ENCODE results near the gene TPCN2. TPM values are rescaled to one million over a fixed set of nuclear protein-coding genes. Genes with fewer than 3 reads are reported as not detected.

Gene TPCN2
- total RNA-seq, 1 donor from 2014 or later, result 31.4 TPM

DNA sequence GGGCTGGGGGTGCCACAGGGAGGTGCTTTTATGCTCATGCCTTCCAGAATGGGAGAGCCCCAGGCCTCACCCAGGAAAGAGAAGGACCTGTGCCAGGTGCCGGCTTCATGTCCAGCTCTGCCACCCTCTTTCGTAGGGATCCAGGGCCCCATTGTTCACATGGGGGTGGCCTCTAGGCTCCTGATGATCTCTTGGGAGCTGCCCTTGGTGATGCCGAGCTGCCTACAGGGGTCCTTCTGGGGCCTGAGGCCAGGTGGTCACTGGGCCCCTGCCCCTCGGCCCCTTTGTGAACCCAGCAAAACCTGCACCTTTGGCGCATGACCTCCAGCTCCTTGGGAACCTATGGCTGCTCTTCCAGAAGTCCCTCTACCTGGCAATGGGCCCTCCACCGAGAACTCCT, 65.6 kb downstream of the TPCN2 start:
- Mint-ChIP-seq H3K27ac (ENCODE audit: unreplicated experiment) (no peak overlapping the region), H3K27me3 (ENCODE audit: unreplicated experiment) (peaks cover 15% of the 10 kb centered on the region), H3K4me1 (ENCODE audit: unreplicated experiment) (no peaks in the 10 kb centered on the region), H3K4me3 (ENCODE audit: unreplicated experiment) (no peak overlapping the region), H3K9me3 (ENCODE audit: unreplicated experiment) (no peaks in the 10 kb centered on the region), H3K36me3 (ENCODE audit: low read depth, unreplicated experiment) (peaks cover 9% of the 10 kb centered on the region)
- DNase-seq (ENCODE audit: low spot score), result no peak
- TF ChIP-seq, protein P1, sequence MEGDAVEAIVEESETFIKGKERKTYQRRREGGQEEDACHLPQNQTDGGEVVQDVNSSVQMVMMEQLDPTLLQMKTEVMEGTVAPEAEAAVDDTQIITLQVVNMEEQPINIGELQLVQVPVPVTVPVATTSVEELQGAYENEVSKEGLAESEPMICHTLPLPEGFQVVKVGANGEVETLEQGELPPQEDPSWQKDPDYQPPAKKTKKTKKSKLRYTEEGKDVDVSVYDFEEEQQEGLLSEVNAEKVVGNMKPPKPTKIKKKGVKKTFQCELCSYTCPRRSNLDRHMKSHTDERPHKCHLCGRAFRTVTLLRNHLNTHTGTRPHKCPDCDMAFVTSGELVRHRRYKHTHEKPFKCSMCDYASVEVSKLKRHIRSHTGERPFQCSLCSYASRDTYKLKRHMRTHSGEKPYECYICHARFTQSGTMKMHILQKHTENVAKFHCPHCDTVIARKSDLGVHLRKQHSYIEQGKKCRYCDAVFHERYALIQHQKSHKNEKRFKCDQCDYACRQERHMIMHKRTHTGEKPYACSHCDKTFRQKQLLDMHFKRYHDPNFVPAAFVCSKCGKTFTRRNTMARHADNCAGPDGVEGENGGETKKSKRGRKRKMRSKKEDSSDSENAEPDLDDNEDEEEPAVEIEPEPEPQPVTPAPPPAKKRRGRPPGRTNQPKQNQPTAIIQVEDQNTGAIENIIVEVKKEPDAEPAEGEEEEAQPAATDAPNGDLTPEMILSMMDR (IDR thresholded peaks at IDR 0.05; ENCODE audit: unreplicated experiment), result no peak

DNA sequence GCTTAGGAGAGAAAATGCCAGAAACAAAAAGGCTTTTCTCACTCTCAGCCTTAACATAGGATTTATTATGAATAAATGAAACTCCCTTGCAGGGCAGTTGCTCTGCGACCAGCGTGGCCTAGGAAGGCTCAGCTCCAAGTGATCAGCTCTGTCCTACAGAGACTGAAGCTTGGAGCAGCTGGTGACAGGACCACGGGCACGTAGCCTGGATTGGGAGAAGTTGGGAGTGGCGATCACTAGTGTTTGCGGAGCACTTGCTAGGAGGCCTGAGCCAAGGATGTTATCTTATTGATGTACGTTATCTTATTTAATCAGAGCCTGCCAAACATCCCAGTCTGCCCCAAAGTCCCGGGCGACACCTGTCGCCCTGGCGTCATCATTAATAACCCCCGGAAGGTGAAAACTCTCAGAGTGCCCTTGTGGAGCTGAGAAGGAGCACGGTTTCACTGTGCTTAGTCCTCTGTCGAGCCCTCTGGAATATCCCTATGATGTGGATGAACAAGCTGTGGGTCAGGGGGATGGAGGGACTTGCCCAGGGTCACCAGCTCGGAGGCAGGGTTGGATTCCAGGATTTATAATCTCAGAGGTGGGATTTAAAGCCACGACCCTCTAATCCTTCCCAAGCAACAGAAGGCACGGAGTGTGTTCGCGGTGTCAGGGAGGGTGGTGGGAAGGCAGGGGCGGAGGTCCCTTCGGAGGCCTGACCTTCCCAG, 66.2 kb downstream of the TPCN2 start:
- peaks cover 16% of the 10 kb centered on the region for H3K27me3 Mint-ChIP-seq (ENCODE audit: unreplicated experiment)
- H3K36me3 Mint-ChIP-seq (ENCODE audit: low read depth, unreplicated experiment), result peaks cover 6% of the 10 kb centered on the region
- H3K4me1 Mint-ChIP-seq (ENCODE audit: unreplicated experiment), result no peaks in the 10 kb centered on the region
- no peak for DNase-seq (ENCODE audit: low spot score)
- no peak overlapping the region for H3K27ac Mint-ChIP-seq (ENCODE audit: unreplicated experiment)
- no peak overlapping the region for H3K4me3 Mint-ChIP-seq (ENCODE audit: unreplicated experiment)
- TF ChIP-seq, protein P1 (IDR thresholded peaks at IDR 0.05; ENCODE audit: unreplicated experiment), result no peak
- H3K9me3 Mint-ChIP-seq (ENCODE audit: unreplicated experiment), result no peaks in the 10 kb centered on the region

DNA sequence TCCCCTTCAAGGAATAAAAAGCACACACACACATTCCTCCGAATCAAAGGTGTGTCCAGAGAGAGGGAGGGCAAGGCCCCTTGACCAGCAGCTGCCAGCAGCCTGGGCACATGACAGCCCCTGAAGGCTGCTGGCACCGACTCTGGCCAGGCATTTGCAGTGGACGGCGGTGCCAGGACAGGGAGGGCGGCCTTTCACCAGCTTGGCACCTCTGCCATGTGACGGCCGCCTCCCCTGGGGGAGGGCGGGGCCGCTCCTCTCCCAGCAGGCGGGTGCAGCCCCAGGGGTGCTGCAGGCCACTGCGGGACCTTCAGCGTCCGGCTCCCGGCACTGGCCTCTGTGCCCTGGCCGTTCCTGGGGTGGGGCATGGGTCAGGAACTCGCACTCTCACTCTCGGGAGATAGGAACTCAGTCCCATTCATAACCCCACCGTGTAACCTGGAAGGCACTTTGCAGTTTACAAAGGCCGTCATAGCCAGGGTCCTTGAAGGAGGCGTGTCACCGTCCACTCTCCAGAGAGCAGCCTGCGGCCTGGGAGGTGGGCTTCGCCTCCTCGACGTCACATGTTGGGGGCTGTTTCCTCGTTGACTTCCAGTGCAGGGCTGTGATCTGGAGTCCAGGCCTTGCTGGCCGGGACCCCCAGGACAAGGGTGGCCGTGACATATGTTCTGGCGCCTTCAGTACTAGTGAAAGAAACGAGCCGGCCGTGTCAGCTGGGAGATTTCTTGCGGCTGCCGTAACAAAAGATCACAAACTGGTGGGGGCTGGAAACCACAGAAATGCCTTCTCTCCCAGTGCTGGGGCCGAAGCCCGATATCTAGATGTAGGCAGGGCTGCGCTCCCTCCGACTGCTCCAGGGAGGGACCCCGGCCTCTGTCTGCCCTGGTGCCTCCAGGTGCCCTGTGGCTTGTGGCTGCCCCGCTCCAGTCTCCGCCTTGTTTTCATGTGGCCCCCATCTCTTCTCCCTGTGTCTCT, 67.1 kb downstream of the TPCN2 start:
- peaks cover 9% of the 10 kb centered on the region for H3K27me3 Mint-ChIP-seq (ENCODE audit: unreplicated experiment)
- no peak for DNase-seq (ENCODE audit: low spot score)
- TF ChIP-seq, protein P1 (IDR thresholded peaks at IDR 0.05; ENCODE audit: unreplicated experiment), result no peak
- no peaks in the 10 kb centered on the region for H3K9me3 Mint-ChIP-seq (ENCODE audit: unreplicated experiment)
- H3K27ac Mint-ChIP-seq (ENCODE audit: unreplicated experiment), result no peak overlapping the region
- H3K4me3 Mint-ChIP-seq (ENCODE audit: unreplicated experiment), result no peak overlapping the region
- no peaks in the 10 kb centered on the region for H3K4me1 Mint-ChIP-seq (ENCODE audit: unreplicated experiment)
- H3K36me3 Mint-ChIP-seq (ENCODE audit: low read depth, unreplicated experiment), result no peaks in the 10 kb centered on the region

DNA sequence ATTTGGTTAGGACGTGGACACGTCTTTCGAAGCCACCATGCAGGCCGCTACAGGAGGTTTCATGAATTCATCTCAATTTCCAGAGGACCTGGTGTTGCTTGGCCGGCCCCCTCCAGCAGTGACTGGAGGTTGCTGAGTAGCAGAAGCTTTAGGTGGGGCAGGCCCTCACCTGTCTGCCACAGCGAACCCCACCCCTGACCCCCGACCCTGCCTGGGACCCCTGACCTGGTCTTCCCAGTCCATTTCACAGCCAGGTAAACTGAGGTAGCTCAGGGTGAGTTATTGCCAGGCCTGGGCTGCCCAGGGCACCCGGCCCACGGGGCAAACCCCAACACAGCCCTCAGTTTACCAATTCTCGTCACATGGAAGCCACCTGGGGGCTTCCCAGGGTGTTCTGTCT, 67.9 kb downstream of the TPCN2 start:
- H3K4me3 Mint-ChIP-seq (ENCODE audit: unreplicated experiment), result no peak overlapping the region
- H3K9me3 Mint-ChIP-seq (ENCODE audit: unreplicated experiment), result no peaks in the 10 kb centered on the region
- H3K36me3 Mint-ChIP-seq (ENCODE audit: low read depth, unreplicated experiment), result no peaks in the 10 kb centered on the region
- DNase-seq (ENCODE audit: low spot score), result no peak
- H3K4me1 Mint-ChIP-seq (ENCODE audit: unreplicated experiment), result no peaks in the 10 kb centered on the region
- H3K27me3 Mint-ChIP-seq (ENCODE audit: unreplicated experiment), result peaks cover 8% of the 10 kb centered on the region
- H3K27ac Mint-ChIP-seq (ENCODE audit: unreplicated experiment), result no peak overlapping the region
- TF ChIP-seq, protein P1 (IDR thresholded peaks at IDR 0.05; ENCODE audit: unreplicated experiment), result no peak
